Raji (cell line): ENCODE measurements around the gene CCDC57.
A peak's percentile ranks its signal among the peaks of the same experiment; 100 is the strongest.

Experiments used
- POLR2A ChIP-seq: IDR thresholded peaks from 2 replicates; pipeline ENCODE4 v1.6.1; 2011; ENCODE audit warnings: low read depth, low read length, control low read depth; ENCODE audit not compliant: insufficient read depth

Gene CCDC57

GRCh38 chr17:82212331-82213250 is at the start of gene CCDC57:
Gene CCDC57, minus strand, starts transcription at chr17:82212842. Its CDS starts 10,898 bp downstream, at chr17:82201944.
- peak; percentile 69 for TF ChIP-seq POLR2A

GRCh38 chr17:82262344-82262743 is 49.7 kb upstream of the CCDC57 start:
- TF ChIP-seq POLR2A = no peak

- TF ChIP-seq POLR2A = no peak
Observed at GRCh38 chr17:82258555-82258954, 45.9 kb upstream of the CCDC57 start.

GRCh38 chr17:82257473-82257872 is 44.8 kb upstream of the CCDC57 start:
- TF ChIP-seq POLR2A = no peak

- no peak for TF ChIP-seq POLR2A
Observed at GRCh38 chr17:82256242-82256885, 43.7 kb upstream of the CCDC57 start.

- no peak for TF ChIP-seq POLR2A
Observed at GRCh38 chr17:82255402-82255972, 42.8 kb upstream of the CCDC57 start.

GRCh38 chr17:82253179-82253544 is 40.5 kb upstream of the CCDC57 start:
- no peak for TF ChIP-seq POLR2A

GRCh38 chr17:82252511-82253178 is 40.0 kb upstream of the CCDC57 start:
- no peak for TF ChIP-seq POLR2A

- no peak for TF ChIP-seq POLR2A
Observed at GRCh38 chr17:82250868-82251500, 38.3 kb upstream of the CCDC57 start.

GRCh38 chr17:82249896-82250581 is 37.4 kb upstream of the CCDC57 start:
- TF ChIP-seq POLR2A = no peak

- TF ChIP-seq POLR2A = no peak
Observed at GRCh38 chr17:82248815-82249674, 36.4 kb upstream of the CCDC57 start.

GRCh38 chr17:82247856-82248671 is 35.4 kb upstream of the CCDC57 start:
- no peak for TF ChIP-seq POLR2A

- TF ChIP-seq POLR2A = no peak
Observed at GRCh38 chr17:82247182-82247823, 34.7 kb upstream of the CCDC57 start.
